Breast epithelium (tissue), 4 donors: Measurements from ENCODE around the gene FNTB. TPM values are rescaled to one million over a fixed set of nuclear protein-coding genes. Genes with fewer than 3 reads are reported as not detected.

Experiments
- DNase-seq, 2 donors: peaks; one replicate each; pipeline ENCODE4 v3.0.0-alpha.2; 2019; ENCODE audit warnings: low spot score in 2 of 2
- H3K27ac ChIP-seq, 2 donors: fragments of 200-600 bp; sonication (generic) in 1 of 2; one replicate each; pipeline ENCODE4 v1.5.1; 2016 to 2019; ENCODE audit warnings: mild to moderate bottlenecking in 1 of 2
- H3K27me3 ChIP-seq, 2 donors: fragments of 200-600 bp; sonication (generic) in 1 of 2; one replicate each; pipeline versions ENCODE4 v1.5.1 to v1.6.0; 2017 to 2019; ENCODE audit warnings: control low read depth in 1 of 2, mild to moderate bottlenecking in 1 of 2
- H3K36me3 ChIP-seq: fragments of 200-600 bp; one replicate; pipeline ENCODE4 v1.5.1; 2019
- H3K4me1 ChIP-seq, 2 donors: fragments of 200-600 bp; sonication (generic); one replicate each; pipeline ENCODE4 v1.5.1; 2016 to 2019; ENCODE audit warnings: control low read depth in 1 of 2
- H3K4me3 ChIP-seq, 3 donors: fragments of 200-600 bp; sonication (generic); 1 replicate in 2 of 3; 2 replicates in 1 of 3; pipeline ENCODE4 v1.5.1; 2016 to 2019; ENCODE audit warnings: mild to moderate bottlenecking in 3 of 3, moderate library complexity in 2 of 3
- H3K9me3 ChIP-seq, 2 donors: fragments of 200-600 bp; sonication (generic) in 1 of 2; one replicate each; pipeline ENCODE4 v1.5.1; 2016 to 2019; ENCODE audit warnings: control low read depth in 1 of 2
- POLR2A ChIP-seq: fragments of 450-650 bp; IDR thresholded peaks from one replicate; pipeline ENCODE4 v1.6.1; 2016; ENCODE audit warnings: antibody characterized with exemption, mild to moderate bottlenecking, moderate library complexity
- POLR2AphosphoS5 ChIP-seq, 3 donors: sonication (generic); formaldehyde crosslinking; IDR thresholded peaks; one replicate each; pipeline ENCODE4 v1.6.1; 2017; ENCODE audit warnings: antibody characterized with exemption in 3 of 3
- intact Hi-C: fragments of 100-400 bp; cut with DNase I; formaldehyde crosslinking; loops from one replicate; pipeline ENCODE4 v1.15.1; 2023; ENCODE audit warnings: low total_unique reads
- total RNA-seq, 3 donors: library from RNA; depleted of rRNA; stranded (reverse); fragments of >200 nt; gene quantifications; one replicate each; pipeline ENCODE4 v1.1.0, GENCODE V29; 2016
- TF ChIP-seq, protein P1 (sequence below), 3 donors: fragments of 450-650 bp; IDR thresholded peaks; one replicate each; pipeline ENCODE4 v1.5.1; 2016 to 2017; ENCODE audit warnings: antibody characterized with exemption in 3 of 3, mild to moderate bottlenecking in 3 of 3, moderate library complexity in 3 of 3

The FNTB gene, protein sequence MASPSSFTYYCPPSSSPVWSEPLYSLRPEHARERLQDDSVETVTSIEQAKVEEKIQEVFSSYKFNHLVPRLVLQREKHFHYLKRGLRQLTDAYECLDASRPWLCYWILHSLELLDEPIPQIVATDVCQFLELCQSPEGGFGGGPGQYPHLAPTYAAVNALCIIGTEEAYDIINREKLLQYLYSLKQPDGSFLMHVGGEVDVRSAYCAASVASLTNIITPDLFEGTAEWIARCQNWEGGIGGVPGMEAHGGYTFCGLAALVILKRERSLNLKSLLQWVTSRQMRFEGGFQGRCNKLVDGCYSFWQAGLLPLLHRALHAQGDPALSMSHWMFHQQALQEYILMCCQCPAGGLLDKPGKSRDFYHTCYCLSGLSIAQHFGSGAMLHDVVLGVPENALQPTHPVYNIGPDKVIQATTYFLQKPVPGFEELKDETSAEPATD
- 10 to 100 TPM; 15.7 to 22.9 (median 18.9) TPM for total RNA-seq

DNA sequence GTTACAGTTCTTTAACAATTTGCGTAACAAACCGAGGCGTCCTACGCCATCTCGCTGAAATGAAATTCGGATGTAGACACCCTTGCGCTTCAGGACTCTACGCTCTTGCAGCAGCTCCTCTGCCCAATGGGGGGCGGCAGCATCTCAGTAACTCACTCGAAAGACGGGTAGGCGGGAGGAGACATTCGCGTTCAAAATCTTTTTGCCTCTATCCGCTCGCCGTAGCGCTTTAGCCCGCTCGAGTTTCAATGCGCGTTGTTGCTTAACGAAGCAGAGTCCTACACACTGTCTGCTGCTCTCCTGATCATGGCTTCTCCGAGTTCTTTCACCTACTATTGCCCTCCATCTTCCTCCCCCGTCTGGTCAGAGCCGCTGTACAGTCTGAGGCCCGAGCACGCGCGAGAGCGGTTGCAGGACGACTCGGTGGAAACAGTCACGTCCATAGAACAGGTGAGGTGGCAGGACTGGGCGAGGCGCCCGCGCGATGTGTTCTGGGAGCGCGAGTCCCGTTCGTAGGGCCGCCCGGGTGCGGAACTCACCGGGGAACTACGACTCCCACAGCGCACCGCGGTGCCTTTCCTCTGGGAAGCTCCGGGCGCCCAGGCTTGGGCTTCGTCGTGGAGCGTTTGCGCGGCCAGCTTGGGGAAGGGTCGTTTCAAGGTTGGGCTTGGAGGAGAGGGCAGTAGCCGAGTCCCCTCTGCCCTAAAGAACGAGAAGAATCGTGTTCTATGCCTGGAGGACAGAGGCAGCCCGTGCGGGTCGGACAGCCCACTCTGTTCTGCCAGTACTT is at the start of gene FNTB:
FNTB (plus strand) TSS at position 248 of the 790 bp plus-strand sequence; CDS start at position 307, 59 bp downstream.
- intact Hi-C loops = no loop called here
- TF ChIP-seq POLR2A (no peak), POLR2AphosphoS5 (IDR thresholded peaks at IDR 0.05) (peak; percentile 83 to 97 (median 89))
- TF ChIP-seq, protein P1, sequence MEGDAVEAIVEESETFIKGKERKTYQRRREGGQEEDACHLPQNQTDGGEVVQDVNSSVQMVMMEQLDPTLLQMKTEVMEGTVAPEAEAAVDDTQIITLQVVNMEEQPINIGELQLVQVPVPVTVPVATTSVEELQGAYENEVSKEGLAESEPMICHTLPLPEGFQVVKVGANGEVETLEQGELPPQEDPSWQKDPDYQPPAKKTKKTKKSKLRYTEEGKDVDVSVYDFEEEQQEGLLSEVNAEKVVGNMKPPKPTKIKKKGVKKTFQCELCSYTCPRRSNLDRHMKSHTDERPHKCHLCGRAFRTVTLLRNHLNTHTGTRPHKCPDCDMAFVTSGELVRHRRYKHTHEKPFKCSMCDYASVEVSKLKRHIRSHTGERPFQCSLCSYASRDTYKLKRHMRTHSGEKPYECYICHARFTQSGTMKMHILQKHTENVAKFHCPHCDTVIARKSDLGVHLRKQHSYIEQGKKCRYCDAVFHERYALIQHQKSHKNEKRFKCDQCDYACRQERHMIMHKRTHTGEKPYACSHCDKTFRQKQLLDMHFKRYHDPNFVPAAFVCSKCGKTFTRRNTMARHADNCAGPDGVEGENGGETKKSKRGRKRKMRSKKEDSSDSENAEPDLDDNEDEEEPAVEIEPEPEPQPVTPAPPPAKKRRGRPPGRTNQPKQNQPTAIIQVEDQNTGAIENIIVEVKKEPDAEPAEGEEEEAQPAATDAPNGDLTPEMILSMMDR (IDR thresholded peaks at IDR 0.05) = peak; percentile 45 to 54 (median 53)
- H3K27ac ChIP-seq = peak within 1 kb of the TSS; percentile 83 to 85

DNA sequence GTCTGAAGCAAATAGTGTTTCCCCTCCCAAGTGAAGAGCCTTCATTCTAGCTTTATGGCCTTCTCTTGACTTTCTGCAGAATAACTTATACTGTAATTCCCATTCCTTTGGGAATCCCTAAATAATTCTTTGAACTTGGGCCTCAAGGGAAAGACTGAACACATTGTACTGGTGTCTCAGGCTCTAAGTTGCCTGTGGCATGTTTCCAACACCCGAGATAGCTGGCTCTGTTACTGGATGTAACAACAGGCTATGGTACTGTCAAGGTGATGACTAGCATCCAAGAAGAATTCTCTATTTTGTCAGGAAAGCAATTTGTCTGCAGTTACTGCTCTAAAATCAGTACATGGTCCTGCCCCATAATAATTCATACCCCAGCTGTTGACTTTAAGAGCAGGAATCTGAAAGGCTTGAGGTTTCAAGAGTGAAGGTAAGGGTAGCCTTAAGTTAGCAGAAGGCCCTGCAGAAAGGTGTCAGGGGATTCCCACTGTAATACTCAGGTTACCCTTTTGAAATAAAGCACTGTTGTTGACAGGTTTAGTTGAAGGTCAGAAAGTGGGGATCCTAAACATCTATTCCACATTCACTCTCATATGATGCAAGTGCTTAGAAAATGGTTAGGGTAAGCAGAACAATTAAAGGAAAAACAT is 49.4 kb upstream of the FNTB start:
- H3K36me3 ChIP-seq = no peaks in the 10 kb centered on the region
- intact Hi-C loops = no loop called here
- TF ChIP-seq POLR2A (no peak), POLR2AphosphoS5 (IDR thresholded peaks at IDR 0.05) (no peak)
- TF ChIP-seq, protein P1 (IDR thresholded peaks at IDR 0.05) = no peak
- H3K4me3 ChIP-seq = no peak overlapping the region
- H3K9me3 ChIP-seq = no peaks in the 10 kb centered on the region
- H3K27ac ChIP-seq = no peak overlapping the region
- no peaks in the 10 kb centered on the region for H3K27me3 ChIP-seq
- DNase-seq = no peak
- no peaks in the 10 kb centered on the region for H3K4me1 ChIP-seq

More for the DNA sequence above, at the start of gene FNTB:
- peak; percentile 92 to 94 for DNase-seq
- Histone ChIP-seq H3K36me3 (no peaks in the 10 kb centered on the region), H3K4me3 (peak within 1 kb of the TSS; percentile 68 to 81 (median 79)), H3K4me1 (peaks cover 0 to 6% of the 10 kb centered on the region in 2 donors), H3K9me3 (no peaks in the 10 kb centered on the region), H3K27me3 (no peaks in the 10 kb centered on the region)

DNA sequence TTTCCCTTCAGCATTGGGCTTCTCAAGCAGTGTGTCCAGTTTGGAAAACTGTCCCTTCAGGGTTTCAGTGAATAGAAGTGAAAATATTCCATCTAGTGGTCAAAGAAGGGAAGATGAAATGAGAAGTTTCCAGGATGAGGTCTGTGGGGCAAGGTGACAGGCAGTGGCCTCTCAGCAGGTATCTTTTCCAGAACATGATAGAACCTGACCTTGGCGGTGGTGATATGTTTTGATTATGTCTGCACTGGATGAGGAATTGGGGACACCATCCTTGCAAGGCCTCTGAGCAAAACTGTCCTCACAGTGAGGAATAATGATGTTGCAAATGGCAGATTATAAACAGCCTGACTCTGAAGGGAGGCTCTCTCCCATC is 48.9 kb upstream of the FNTB start:
- Histone ChIP-seq H3K4me1 (no peaks in the 10 kb centered on the region), H3K36me3 (no peaks in the 10 kb centered on the region), H3K27ac (no peak overlapping the region), H3K9me3 (no peaks in the 10 kb centered on the region), H3K27me3 (no peaks in the 10 kb centered on the region), H3K4me3 (no peak overlapping the region)
- DNase-seq = no peak
- TF ChIP-seq POLR2A (no peak), POLR2AphosphoS5 (IDR thresholded peaks at IDR 0.05) (no peak)
- TF ChIP-seq, protein P1 (IDR thresholded peaks at IDR 0.05) = peak in 1 of 3 donors; percentile 22
- intact Hi-C loops = no loop called here

DNA sequence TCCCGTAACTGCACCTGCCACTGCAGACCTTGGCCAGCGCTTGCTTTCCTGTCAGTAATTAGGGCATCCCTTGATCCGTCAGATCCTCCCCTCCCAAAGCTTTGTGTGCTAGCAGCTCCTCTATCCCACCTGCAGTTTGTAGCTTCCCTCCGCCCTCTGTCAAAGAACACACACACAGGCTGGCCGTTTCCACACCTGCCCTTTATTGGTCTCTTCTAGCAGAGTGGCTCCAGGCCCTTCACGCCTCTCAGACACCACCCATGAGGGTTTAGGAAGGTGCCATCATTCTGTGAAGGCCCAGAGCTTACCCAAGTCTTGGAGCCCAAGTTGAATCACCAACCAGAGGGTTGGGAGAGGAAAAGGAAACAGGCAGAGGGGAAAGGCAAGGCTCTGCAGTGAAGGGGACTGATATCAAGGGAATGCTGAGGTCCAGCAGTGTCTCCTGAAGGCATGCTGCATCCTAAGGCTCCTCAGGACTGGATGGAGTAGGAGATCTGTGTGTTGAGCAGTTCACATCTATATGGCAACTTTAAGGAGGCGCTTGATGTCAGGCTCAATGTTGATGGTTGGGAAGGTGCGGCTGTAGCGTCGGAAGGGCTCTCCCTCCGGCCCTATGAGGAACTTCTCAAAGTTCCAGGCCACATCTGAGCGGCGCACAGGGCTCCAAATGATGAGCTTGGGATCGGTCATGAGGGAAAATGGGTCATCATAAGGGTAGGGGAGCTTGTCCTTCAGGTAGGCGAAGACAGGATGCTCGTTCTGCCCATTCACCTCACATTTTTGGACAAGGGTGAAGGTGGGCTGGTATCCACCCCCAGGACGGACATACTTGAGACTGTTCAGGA is 47.5 kb upstream of the FNTB start:
- Histone ChIP-seq H3K27me3 (no peaks in the 10 kb centered on the region), H3K9me3 (no peaks in the 10 kb centered on the region), H3K4me1 (no peaks in the 10 kb centered on the region), H3K36me3 (no peaks in the 10 kb centered on the region), H3K4me3 (no peak overlapping the region), H3K27ac (no peak overlapping the region)
- TF ChIP-seq, protein P1 (IDR thresholded peaks at IDR 0.05) = no peak
- TF ChIP-seq POLR2AphosphoS5 (IDR thresholded peaks at IDR 0.05) = no peak
- no peak for TF ChIP-seq POLR2A
- intact Hi-C loops = loop anchor here (1.0 kb wide), 1 partner anchor 8 kb away; no protein-coding TSS in a partner anchor
- no peak for DNase-seq
